ENCODE results near the gene CD300H.
A peak's percentile ranks its signal among the peaks of the same experiment; 100 is the strongest.

CD300H gene

DNA sequence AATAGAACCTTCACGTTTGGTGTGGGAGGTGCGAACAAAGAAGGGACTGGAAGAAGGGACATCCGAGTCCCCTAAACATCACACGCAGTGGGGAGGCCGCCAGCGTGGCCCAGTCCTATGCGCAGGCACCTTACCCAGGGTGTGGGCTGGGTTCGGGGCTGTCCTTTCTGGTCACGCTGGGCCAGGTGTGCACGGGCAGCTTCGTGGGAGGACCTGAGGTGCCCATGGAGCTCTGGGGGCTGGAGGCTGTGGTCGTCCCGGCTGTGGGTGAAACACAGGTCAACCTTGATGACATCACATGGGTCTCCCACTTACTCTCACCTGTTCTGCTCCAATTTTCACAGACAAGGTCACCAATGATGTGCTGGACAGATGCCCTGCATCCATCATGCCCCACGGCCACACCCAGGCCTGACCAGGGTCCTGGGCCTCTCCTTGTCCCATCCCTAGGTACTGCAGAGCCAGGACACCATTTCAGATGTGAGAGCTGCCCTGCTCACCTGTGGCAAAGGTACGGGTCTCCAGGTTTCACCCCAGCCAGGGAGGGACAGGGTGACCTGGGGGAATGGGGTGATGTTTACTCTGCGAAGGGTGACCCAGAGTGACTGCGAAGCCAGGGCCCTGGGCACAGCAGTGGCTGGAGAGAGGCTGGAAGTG, 24.5 kb downstream of the CD300H start:
- Histone ChIP-seq H4K91ac (ENCODE audit: low read length) (no peak overlapping the region), H3K23ac (ENCODE audit: low read length in 2 of 2) (no peak overlapping the region), H2BK15ac (ENCODE audit: low read depth, poor library complexity, severe bottlenecking) (no peak overlapping the region), H3K18ac (ENCODE audit: low read depth in 1 of 2, low read length in 2 of 2) (no peak overlapping the region), H3K9ac (ENCODE audit: low read length) (no peak overlapping the region), H2BK12ac (ENCODE audit: low read length in 2 of 2) (no peak overlapping the region), H3K79me1 (replicated peaks; ENCODE audit: low read length, poor library complexity, severe bottlenecking) (no peaks in the 10 kb centered on the region), H2BK5ac (ENCODE audit: low read depth, low read length, poor library complexity, severe bottlenecking) (no peak overlapping the region), H3K4ac (ENCODE audit: low read depth in 1 of 2, low read length in 2 of 2) (no peak overlapping the region), H3K4me3 (ENCODE audit: insufficient read depth in 1 of 2, low read depth in 1 of 2, low read length in 2 of 2) (peak overlapping the region in 1 of 2 experiments; percentile 10), H3K27ac (ENCODE audit: low read length, poor library complexity, severe bottlenecking) (no peak overlapping the region), H3K27me3 (ENCODE audit: control insufficient read depth in 1 of 2, insufficient read depth in 1 of 2, low read length in 2 of 2) (peaks cover 9 to 53% of the 10 kb centered on the region in 2 experiments), H3K36me3 (ENCODE audit: control insufficient read depth in 1 of 2, insufficient read depth in 2 of 2, low read depth in 1 of 2, low read length in 2 of 2) (no peaks in the 10 kb centered on the region), H3K4me1 (ENCODE audit: control insufficient read depth, insufficient read depth, low read depth, low read length) (peaks cover 2% of the 10 kb centered on the region), H2AFZ (ENCODE audit: low read depth, low read length) (no peak overlapping the region), H3K14ac (ENCODE audit: low read length in 2 of 2) (no peak overlapping the region), H3K4me2 (ENCODE audit: low read length, poor library complexity, severe bottlenecking) (no peak overlapping the region), H3K9me3 (ENCODE audit: control insufficient read depth, low read length) (no peaks in the 10 kb centered on the region), H4K8ac (ENCODE audit: low read length) (no peak overlapping the region), H2BK120ac (ENCODE audit: low read depth, low read length) (no peak overlapping the region), H2AK5ac (ENCODE audit: low read length, severe bottlenecking) (no peak overlapping the region)
- no peak for DNase-seq
- WGBS: 85% methylated on average over 17 of the region's 17 CpGs

GRCh38 chr17:74542166-74542565, 25.1 kb downstream of the CD300H start:
- Histone ChIP-seq H3K9me3 (ENCODE audit: control insufficient read depth, low read length) (no peaks in the 10 kb centered on the region), H3K4me3 (ENCODE audit: insufficient read depth in 1 of 2, low read depth in 1 of 2, low read length in 2 of 2) (no peak overlapping the region), H3K79me1 (replicated peaks; ENCODE audit: low read length, poor library complexity, severe bottlenecking) (no peaks in the 10 kb centered on the region), H3K14ac (ENCODE audit: low read length in 2 of 2) (no peak overlapping the region), H2AK5ac (ENCODE audit: low read length, severe bottlenecking) (no peak overlapping the region), H3K4me1 (ENCODE audit: control insufficient read depth, insufficient read depth, low read depth, low read length) (peaks cover 2% of the 10 kb centered on the region), H2BK120ac (ENCODE audit: low read depth, low read length) (no peak overlapping the region), H2AFZ (ENCODE audit: low read depth, low read length) (no peak overlapping the region), H2BK12ac (ENCODE audit: low read length in 2 of 2) (no peak overlapping the region), H3K4ac (ENCODE audit: low read depth in 1 of 2, low read length in 2 of 2) (no peak overlapping the region), H3K18ac (ENCODE audit: low read depth in 1 of 2, low read length in 2 of 2) (no peak overlapping the region), H4K91ac (ENCODE audit: low read length) (no peak overlapping the region), H2BK5ac (ENCODE audit: low read depth, low read length, poor library complexity, severe bottlenecking) (no peak overlapping the region), H2BK15ac (ENCODE audit: low read depth, poor library complexity, severe bottlenecking) (no peak overlapping the region), H3K36me3 (ENCODE audit: control insufficient read depth in 1 of 2, insufficient read depth in 2 of 2, low read depth in 1 of 2, low read length in 2 of 2) (no peaks in the 10 kb centered on the region), H3K9ac (ENCODE audit: low read length) (no peak overlapping the region), H3K23ac (ENCODE audit: low read length in 2 of 2) (no peak overlapping the region), H3K4me2 (ENCODE audit: low read length, poor library complexity, severe bottlenecking) (no peak overlapping the region), H4K8ac (ENCODE audit: low read length) (no peak overlapping the region), H3K27me3 (ENCODE audit: control insufficient read depth in 1 of 2, insufficient read depth in 1 of 2, low read length in 2 of 2) (peaks cover 9 to 58% of the 10 kb centered on the region in 2 experiments), H3K27ac (ENCODE audit: low read length, poor library complexity, severe bottlenecking) (no peak overlapping the region)
- DNase-seq: no peak
- 88% methylated on average over 5 of the region's 5 CpGs for WGBS

DNA sequence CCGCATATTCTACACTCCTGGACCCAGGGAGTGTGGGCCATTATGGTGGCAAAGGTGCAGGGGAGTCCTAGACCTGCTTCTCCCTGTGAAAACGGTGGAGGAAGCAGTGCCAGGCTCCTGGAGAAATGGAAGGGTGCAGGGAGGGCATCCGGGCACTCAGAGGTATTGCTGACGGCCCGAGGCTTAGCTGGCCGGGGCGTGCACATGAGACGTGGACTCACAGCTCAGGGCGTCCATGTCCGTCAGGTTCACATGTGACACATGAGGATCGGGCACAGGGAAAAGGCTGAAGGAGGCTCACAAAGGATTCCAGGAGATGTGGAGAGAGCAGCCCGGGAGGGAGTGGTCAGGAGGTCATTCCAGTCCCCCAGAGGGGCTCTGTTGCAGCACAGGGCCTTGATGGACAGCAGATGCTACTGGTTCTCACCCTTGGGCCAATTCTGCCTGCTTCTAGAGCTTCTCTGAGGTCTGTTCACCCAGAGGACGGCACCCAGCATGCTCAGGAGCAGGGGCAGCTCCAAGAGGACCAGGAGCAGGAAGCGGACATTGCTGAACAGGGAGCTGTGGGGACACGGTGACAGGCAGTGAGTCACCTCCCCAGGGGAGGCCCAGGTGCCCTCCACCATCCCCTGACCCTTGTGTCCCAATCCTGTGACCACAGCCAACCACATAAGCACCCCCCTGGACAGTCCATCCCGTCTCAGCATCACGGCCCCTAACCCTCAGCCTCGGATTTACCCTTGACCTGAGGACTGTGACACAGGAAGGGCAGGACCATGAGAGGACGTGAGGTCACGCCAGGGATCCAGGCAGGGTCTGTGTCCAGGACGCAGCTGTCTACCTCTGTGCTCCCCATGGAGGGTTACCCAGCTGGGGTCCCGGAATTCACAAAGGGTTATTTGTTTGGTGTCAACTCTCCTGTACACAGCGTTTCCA, 25.9 kb downstream of the CD300H start:
- no peak overlapping the region for H3K4me3 ChIP-seq (ENCODE audit: insufficient read depth in 1 of 2, low read depth in 1 of 2, low read length in 2 of 2)
- H2BK5ac ChIP-seq (ENCODE audit: low read depth, low read length, poor library complexity, severe bottlenecking): no peak overlapping the region

DNA sequence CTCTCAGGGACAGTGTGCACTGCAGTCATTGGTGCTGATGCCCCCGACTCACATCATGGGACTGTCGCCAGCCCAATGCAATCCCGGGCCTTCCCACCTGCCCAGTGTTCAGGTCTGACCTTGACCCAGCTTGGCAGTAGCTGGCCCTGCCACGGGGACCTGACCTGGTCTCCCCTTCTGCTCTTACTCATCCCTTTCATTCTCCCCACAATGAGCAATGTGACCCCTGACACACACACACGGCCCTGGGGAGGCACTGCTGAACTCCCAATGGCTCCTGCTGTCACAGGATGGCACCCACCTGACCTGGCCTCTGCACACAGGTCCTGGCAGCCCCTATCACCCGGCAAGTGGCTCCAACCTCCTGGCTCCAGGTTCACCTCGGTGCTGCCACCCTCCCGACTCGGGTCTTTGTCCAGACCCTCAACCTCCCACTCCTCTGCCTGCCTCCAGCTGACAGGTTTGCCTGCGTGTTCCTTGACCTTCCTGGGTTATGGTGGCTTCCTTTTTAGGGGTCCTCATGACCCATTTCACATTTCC, 28.0 kb downstream of the CD300H start:
- H3K18ac ChIP-seq (ENCODE audit: low read depth in 1 of 2, low read length in 2 of 2): no peak overlapping the region
- no peaks in the 10 kb centered on the region for H3K79me1 ChIP-seq (replicated peaks; ENCODE audit: low read length, poor library complexity, severe bottlenecking)
- no peak overlapping the region for H2AK5ac ChIP-seq (ENCODE audit: low read length, severe bottlenecking)
- no peak overlapping the region for H3K14ac ChIP-seq (ENCODE audit: low read length in 2 of 2)
- H2BK15ac ChIP-seq (ENCODE audit: low read depth, poor library complexity, severe bottlenecking): no peak overlapping the region
- no peak overlapping the region for H4K8ac ChIP-seq (ENCODE audit: low read length)
- H3K9me3 ChIP-seq (ENCODE audit: control insufficient read depth, low read length): no peaks in the 10 kb centered on the region
- H3K27ac ChIP-seq (ENCODE audit: low read length, poor library complexity, severe bottlenecking): no peak overlapping the region
- no peak overlapping the region for H2BK120ac ChIP-seq (ENCODE audit: low read depth, low read length)
- H4K91ac ChIP-seq (ENCODE audit: low read length): no peak overlapping the region
- H3K4me3 ChIP-seq (ENCODE audit: insufficient read depth in 1 of 2, low read depth in 1 of 2, low read length in 2 of 2): no peak overlapping the region
- H3K23ac ChIP-seq (ENCODE audit: low read length in 2 of 2): no peak overlapping the region
- H3K4me1 ChIP-seq (ENCODE audit: control insufficient read depth, insufficient read depth, low read depth, low read length): no peaks in the 10 kb centered on the region
- no peaks in the 10 kb centered on the region for H3K36me3 ChIP-seq (ENCODE audit: control insufficient read depth in 1 of 2, insufficient read depth in 2 of 2, low read depth in 1 of 2, low read length in 2 of 2)
- H3K27me3 ChIP-seq (ENCODE audit: control insufficient read depth in 1 of 2, insufficient read depth in 1 of 2, low read length in 2 of 2): peaks cover 9 to 73% of the 10 kb centered on the region in 2 experiments
- H3K9ac ChIP-seq (ENCODE audit: low read length): no peak overlapping the region
- 68% methylated on average over 9 of the region's 10 CpGs for WGBS
- H2BK12ac ChIP-seq (ENCODE audit: low read length in 2 of 2): no peak overlapping the region
- no peak overlapping the region for H2AFZ ChIP-seq (ENCODE audit: low read depth, low read length)
- H3K4me2 ChIP-seq (ENCODE audit: low read length, poor library complexity, severe bottlenecking): no peak overlapping the region
- H3K4ac ChIP-seq (ENCODE audit: low read depth in 1 of 2, low read length in 2 of 2): no peak overlapping the region
- H2BK5ac ChIP-seq (ENCODE audit: low read depth, low read length, poor library complexity, severe bottlenecking): no peak overlapping the region
- DNase-seq: no peak

More for the DNA sequence above, 25.9 kb downstream of the CD300H start:
- no peak for DNase-seq
- Histone ChIP-seq H3K9me3 (ENCODE audit: control insufficient read depth, low read length) (no peaks in the 10 kb centered on the region), H2BK120ac (ENCODE audit: low read depth, low read length) (no peak overlapping the region), H3K27ac (ENCODE audit: low read length, poor library complexity, severe bottlenecking) (no peak overlapping the region), H2AFZ (ENCODE audit: low read depth, low read length) (no peak overlapping the region), H2BK12ac (ENCODE audit: low read length in 2 of 2) (no peak overlapping the region), H3K4me2 (ENCODE audit: low read length, poor library complexity, severe bottlenecking) (no peak overlapping the region), H3K23ac (ENCODE audit: low read length in 2 of 2) (no peak overlapping the region), H3K79me1 (replicated peaks; ENCODE audit: low read length, poor library complexity, severe bottlenecking) (no peaks in the 10 kb centered on the region), H3K9ac (ENCODE audit: low read length) (no peak overlapping the region), H3K27me3 (ENCODE audit: control insufficient read depth in 1 of 2, insufficient read depth in 1 of 2, low read length in 2 of 2) (peaks cover 9 to 66% of the 10 kb centered on the region in 2 experiments), H2BK15ac (ENCODE audit: low read depth, poor library complexity, severe bottlenecking) (no peak overlapping the region), H4K91ac (ENCODE audit: low read length) (no peak overlapping the region), H3K4ac (ENCODE audit: low read depth in 1 of 2, low read length in 2 of 2) (no peak overlapping the region), H3K36me3 (ENCODE audit: control insufficient read depth in 1 of 2, insufficient read depth in 2 of 2, low read depth in 1 of 2, low read length in 2 of 2) (no peaks in the 10 kb centered on the region), H3K14ac (ENCODE audit: low read length in 2 of 2) (no peak overlapping the region), H2AK5ac (ENCODE audit: low read length, severe bottlenecking) (no peak overlapping the region), H3K4me1 (ENCODE audit: control insufficient read depth, insufficient read depth, low read depth, low read length) (peaks cover 2% of the 10 kb centered on the region), H4K8ac (ENCODE audit: low read length) (no peak overlapping the region), H3K18ac (ENCODE audit: low read depth in 1 of 2, low read length in 2 of 2) (no peak overlapping the region)
- 84% methylated on average over 22 of the region's 23 CpGs for WGBS
